Stomach (tissue), 4 donors: ENCODE measurements around the gene AK4.

Experiments
- CTCF ChIP-seq, 7 experiments: fragments of 450-650 bp in 4 of 7; fragments of 200-600 bp in 3 of 7; sonication (generic) in 3 of 7; IDR thresholded peaks; one replicate each; pipeline ENCODE4 v1.5.1; 2016 to 2019; ENCODE audit warnings: antibody characterized with exemption in 7 of 7, control low read depth in 2 of 7, mild to moderate bottlenecking in 1 of 7
- EP300 ChIP-seq: sonication (generic); formaldehyde crosslinking; IDR thresholded peaks from one replicate; pipeline ENCODE4 v1.6.1; 2017; ENCODE audit warnings: antibody characterized with exemption
- POLR2A ChIP-seq, 4 donors: fragments of 450-650 bp; IDR thresholded peaks; one replicate each; pipeline ENCODE4 v1.6.1; 2016; ENCODE audit warnings: antibody characterized with exemption in 4 of 4, control low read depth in 2 of 4, mild to moderate bottlenecking in 1 of 4, moderate library complexity in 1 of 4
- POLR2AphosphoS5 ChIP-seq, 3 donors: sonication (generic); formaldehyde crosslinking; IDR thresholded peaks; one replicate each; pipeline ENCODE4 v1.6.1; 2016; ENCODE audit warnings: antibody characterized with exemption in 3 of 3

- TF ChIP-seq CTCF (IDR thresholded peaks at IDR 0.05) (no peak), POLR2A (IDR thresholded peaks at IDR 0.05) (no peak), POLR2AphosphoS5 (IDR thresholded peaks at IDR 0.05) (no peak), EP300 (no peak)
These were observed 28.1 kb downstream of the AK4 start for GRCh38 chr1:65176056-65176450.
